Dedifferentiated amniotic fluid mesenchymal stem cell (primary cell): Measurements from ENCODE around the gene SH2D7.

Experiments
- DNase-seq: peaks from one replicate; pipeline ENCODE4 v3.0.0-alpha.2; 2016; ENCODE audit errors: extremely low spot score

Gene SH2D7

GRCh38 chr15:78079298-78080087, 12.9 kb upstream of the SH2D7 start:
- DNase-seq = no peak

- no peak for DNase-seq
Observed at GRCh38 chr15:78080088-78080460, 12.3 kb upstream of the SH2D7 start.

- no peak for DNase-seq
Observed at GRCh38 chr15:78082106-78082742, 10.1 kb upstream of the SH2D7 start.

GRCh38 chr15:78082743-78083110, 9.6 kb upstream of the SH2D7 start:
- no peak for DNase-seq

- DNase-seq = no peak
Observed at GRCh38 chr15:78083186-78083585, 9.2 kb upstream of the SH2D7 start.

- DNase-seq = no peak
Observed at GRCh38 chr15:78083687-78084448, 8.5 kb upstream of the SH2D7 start.

- no peak for DNase-seq
Observed at GRCh38 chr15:78084449-78084750, 8.0 kb upstream of the SH2D7 start.

GRCh38 chr15:78085928-78086327, 6.4 kb upstream of the SH2D7 start:
- DNase-seq = peak; percentile 95

GRCh38 chr15:78087951-78088772, 4.2 kb upstream of the SH2D7 start:
- DNase-seq = no peak

GRCh38 chr15:78088773-78089080, 3.6 kb upstream of the SH2D7 start:
- no peak for DNase-seq

- DNase-seq = no peak
Observed at GRCh38 chr15:78090422-78091063, 1.8 kb upstream of the SH2D7 start.

- DNase-seq = peak; percentile 90
Observed at GRCh38 chr15:78093242-78094020, 1.1 kb downstream of the SH2D7 start.

- no peak for DNase-seq
Observed at GRCh38 chr15:78097667-78098066, 5.3 kb downstream of the SH2D7 start.

- DNase-seq = no peak
Observed at GRCh38 chr15:78098131-78098755, 5.9 kb downstream of the SH2D7 start.

GRCh38 chr15:78100886-78101285, 8.5 kb downstream of the SH2D7 start:
- no peak for DNase-seq

GRCh38 chr15:78101423-78102105, 9.2 kb downstream of the SH2D7 start:
- DNase-seq = no peak

GRCh38 chr15:78102211-78102610, 9.8 kb downstream of the SH2D7 start:
- no peak for DNase-seq

GRCh38 chr15:78102741-78103140, 10.4 kb downstream of the SH2D7 start:
- DNase-seq = no peak

- no peak for DNase-seq
Observed at GRCh38 chr15:78103406-78104118, 11.2 kb downstream of the SH2D7 start.
